Fibroblast of lung (primary cell): ENCODE results near the gene IARS2. TPM values are rescaled to one million over a fixed set of nuclear protein-coding genes. Genes with fewer than 3 reads are reported as not detected.

Experiments used
- DNase-seq, 2 donors: peaks; one replicate each; pipeline versions ENCODE4 v3.0.0 to v3.0.0-alpha.2; 2010; ENCODE audit warnings: low read depth in 2 of 2
- H2AFZ ChIP-seq: 2 replicates; pipeline ENCODE4 v1.5.1; 2012; ENCODE audit warnings: low read length, control low read depth, inconsistent platforms
- H3K27ac ChIP-seq: 2 replicates; pipeline ENCODE4 v1.5.1; 2011; ENCODE audit warnings: low read length, control low read depth; ENCODE audit not compliant: insufficient read depth
- H3K27me3 ChIP-seq: 2 replicates; pipeline ENCODE4 v1.5.1; 2011; ENCODE audit warnings: mild to moderate bottlenecking, low read length; ENCODE audit not compliant: control insufficient read depth, insufficient read depth
- H3K36me3 ChIP-seq: 2 replicates; pipeline ENCODE4 v1.5.1; 2011; ENCODE audit warnings: low read length; ENCODE audit not compliant: control insufficient read depth, insufficient read depth
- H3K4me1 ChIP-seq: 2 replicates; pipeline ENCODE4 v1.5.1; 2011; ENCODE audit warnings: low read length; ENCODE audit not compliant: control insufficient read depth, insufficient read depth; ENCODE audit errors: extremely low read depth
- H3K4me2 ChIP-seq: 2 replicates; pipeline ENCODE4 v1.5.1; 2011; ENCODE audit warnings: low read length, control low read depth; ENCODE audit not compliant: insufficient read depth; ENCODE audit errors: extremely low read depth
- H3K4me3 ChIP-seq, 4 experiments: fragments of 200-600 bp in 1 of 4; sonication (generic) in 1 of 4; replicated peaks in 1 of 4; 2 replicates each; pipeline ENCODE4 v1.5.1; 2011 to 2016; ENCODE audit warnings: low read length in 4 of 4, low read depth in 3 of 4, mild to moderate bottlenecking in 3 of 4, control low read depth in 2 of 4, inconsistent platforms in 1 of 4, mixed read lengths in 1 of 4; ENCODE audit not compliant: insufficient read depth in 1 of 4; ENCODE audit errors: control extremely low read depth in 1 of 4
- H3K79me2 ChIP-seq: 2 replicates; pipeline ENCODE4 v1.5.1; 2012; ENCODE audit warnings: mild to moderate bottlenecking, low read length, inconsistent platforms; ENCODE audit not compliant: control insufficient read depth, insufficient read depth
- H3K9ac ChIP-seq: 2 replicates; pipeline ENCODE4 v1.5.1; 2011; ENCODE audit warnings: mild to moderate bottlenecking, low read length, control low read depth; ENCODE audit not compliant: insufficient read depth
- H3K9me3 ChIP-seq: 2 replicates; pipeline ENCODE4 v1.5.1; 2012; ENCODE audit warnings: low read depth, low read length; ENCODE audit not compliant: control insufficient read depth, insufficient read depth
- H4K20me1 ChIP-seq: 2 replicates; pipeline ENCODE4 v1.5.1; 2011; ENCODE audit warnings: low read length; ENCODE audit not compliant: control insufficient read depth, insufficient read depth; ENCODE audit errors: extremely low read depth
- EZH2 ChIP-seq: IDR thresholded peaks from 2 replicates; pipeline ENCODE4 v1.5.1; 2012; ENCODE audit warnings: low read length, control low read depth, mild to moderate bottlenecking; ENCODE audit errors: missing control alignments
- polyA plus RNA-seq, 2 donors: library from polyadenylated mRNA; depleted of rRNA in 1 of 2; stranded (reverse) in 1 of 2; unstranded in 1 of 2; fragments of >200 nt; gene quantifications; 2 replicates each; pipeline ENCODE4 v1.2.1, GENCODE V29; 2011 to 2012; ENCODE audit warnings: missing spikeins in 1 of 2
- total RNA-seq: library from RNA; depleted of rRNA; stranded (reverse); fragments of >200 nt; gene quantifications from 2 replicates; pipeline ENCODE4 v1.2.1, GENCODE V29; 2014
- TF ChIP-seq, protein P1 (sequence below), 2 donors: IDR thresholded peaks in 1 of 2; conservative IDR thresholded peaks in 1 of 2; 1 replicate in 1 of 2; 2 replicates in 1 of 2; pipeline ENCODE4 v1.5.1; 2011 to 2012; ENCODE audit warnings: low read length in 2 of 2, control low read depth in 1 of 2, inconsistent platforms in 1 of 2, low read depth in 1 of 2, mild to moderate bottlenecking in 1 of 2

The IARS2 gene
- total and polyA plus RNA-seq, 2 donors (not counting 1 experiment from before 2014, with no cell fraction given), result 34.1 to 99.1 TPM

GRCh38 chr1:220119043-220119512 lies 25.1 kb downstream of the IARS2 start:
- peak in 1 of 2 donors; percentile 6 for DNase-seq
- H2AFZ ChIP-seq, result no peak overlapping the region

GRCh38 chr1:220121791-220122530 lies 28.0 kb downstream of the IARS2 start:
- Histone ChIP-seq H3K9ac (no peak overlapping the region), H2AFZ (no peak overlapping the region), H4K20me1 (no peaks in the 10 kb centered on the region), H3K27ac (no peak overlapping the region), H3K9me3 (no peaks in the 10 kb centered on the region), H3K36me3 (no peaks in the 10 kb centered on the region), H3K27me3 (no peaks in the 10 kb centered on the region), H3K4me2 (no peak overlapping the region), H3K4me1 (no peaks in the 10 kb centered on the region), H3K4me3 (no peak overlapping the region), H3K79me2 (no peaks in the 10 kb centered on the region)
- DNase-seq, result no peak
- TF ChIP-seq EZH2, result no peak
- TF ChIP-seq, protein P1, sequence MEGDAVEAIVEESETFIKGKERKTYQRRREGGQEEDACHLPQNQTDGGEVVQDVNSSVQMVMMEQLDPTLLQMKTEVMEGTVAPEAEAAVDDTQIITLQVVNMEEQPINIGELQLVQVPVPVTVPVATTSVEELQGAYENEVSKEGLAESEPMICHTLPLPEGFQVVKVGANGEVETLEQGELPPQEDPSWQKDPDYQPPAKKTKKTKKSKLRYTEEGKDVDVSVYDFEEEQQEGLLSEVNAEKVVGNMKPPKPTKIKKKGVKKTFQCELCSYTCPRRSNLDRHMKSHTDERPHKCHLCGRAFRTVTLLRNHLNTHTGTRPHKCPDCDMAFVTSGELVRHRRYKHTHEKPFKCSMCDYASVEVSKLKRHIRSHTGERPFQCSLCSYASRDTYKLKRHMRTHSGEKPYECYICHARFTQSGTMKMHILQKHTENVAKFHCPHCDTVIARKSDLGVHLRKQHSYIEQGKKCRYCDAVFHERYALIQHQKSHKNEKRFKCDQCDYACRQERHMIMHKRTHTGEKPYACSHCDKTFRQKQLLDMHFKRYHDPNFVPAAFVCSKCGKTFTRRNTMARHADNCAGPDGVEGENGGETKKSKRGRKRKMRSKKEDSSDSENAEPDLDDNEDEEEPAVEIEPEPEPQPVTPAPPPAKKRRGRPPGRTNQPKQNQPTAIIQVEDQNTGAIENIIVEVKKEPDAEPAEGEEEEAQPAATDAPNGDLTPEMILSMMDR (conservative IDR thresholded peaks at IDR 0.05 in 1 of 2, IDR thresholded peaks at IDR 0.05 in 1 of 2; ENCODE audit: low read depth in 1 of 2, low read length in 2 of 2), result no peak

More at GRCh38 chr1:220119043-220119512, 25.1 kb downstream of the IARS2 start:
- TF ChIP-seq, protein P1 (conservative IDR thresholded peaks at IDR 0.05 in 1 of 2, IDR thresholded peaks at IDR 0.05 in 1 of 2; ENCODE audit: low read depth in 1 of 2, low read length in 2 of 2), result no peak
- no peak for TF ChIP-seq EZH2
- no peak overlapping the region for H3K27ac ChIP-seq
- H3K27me3 ChIP-seq, result no peaks in the 10 kb centered on the region
- H3K4me1 ChIP-seq, result no peaks in the 10 kb centered on the region
- H3K9ac ChIP-seq, result no peak overlapping the region
- H4K20me1 ChIP-seq, result no peaks in the 10 kb centered on the region
- no peaks in the 10 kb centered on the region for H3K9me3 ChIP-seq
- H3K79me2 ChIP-seq, result no peaks in the 10 kb centered on the region
- H3K4me3 ChIP-seq, result no peak overlapping the region
- no peaks in the 10 kb centered on the region for H3K36me3 ChIP-seq
- H3K4me2 ChIP-seq, result no peak overlapping the region

DNA sequence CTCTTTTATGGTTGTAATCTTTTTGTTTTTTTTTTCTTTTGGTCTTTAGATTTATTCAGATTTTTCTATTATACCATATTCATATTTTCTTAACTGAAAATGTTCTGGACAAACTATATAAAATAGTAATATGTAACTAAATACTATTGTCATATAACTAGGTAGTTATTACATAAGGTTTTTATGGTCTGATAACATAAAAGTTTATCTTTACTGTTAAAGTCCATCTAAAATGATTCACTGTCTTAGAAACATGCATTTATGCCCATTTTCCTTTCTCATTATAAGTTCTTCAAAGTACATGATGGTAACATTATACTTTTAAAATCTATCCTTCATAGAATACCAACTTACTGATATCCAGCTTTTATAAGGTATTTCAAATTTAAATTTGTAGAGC lies 29.1 kb downstream of the IARS2 start:
- H3K27me3 ChIP-seq, result no peaks in the 10 kb centered on the region
- no peaks in the 10 kb centered on the region for H4K20me1 ChIP-seq
- no peaks in the 10 kb centered on the region for H3K36me3 ChIP-seq
- no peak overlapping the region for H3K27ac ChIP-seq
- no peaks in the 10 kb centered on the region for H3K79me2 ChIP-seq
- H3K9me3 ChIP-seq, result no peaks in the 10 kb centered on the region
- H3K9ac ChIP-seq, result no peak overlapping the region
- no peaks in the 10 kb centered on the region for H3K4me1 ChIP-seq
- H2AFZ ChIP-seq, result no peak overlapping the region
- H3K4me3 ChIP-seq, result no peak overlapping the region
- TF ChIP-seq, protein P1 (conservative IDR thresholded peaks at IDR 0.05 in 1 of 2, IDR thresholded peaks at IDR 0.05 in 1 of 2; ENCODE audit: low read depth in 1 of 2, low read length in 2 of 2), result no peak
- no peak for TF ChIP-seq EZH2
- H3K4me2 ChIP-seq, result no peak overlapping the region
- no peak for DNase-seq
